CD4-positive, alpha-beta memory T cell (primary cell): Measurements from ENCODE around the gene TIMM22. TPM values are rescaled to one million over a fixed set of nuclear protein-coding genes. Genes with fewer than 3 reads are reported as not detected.
A peak's percentile ranks its signal among the peaks of the same experiment; 100 is the strongest.

Source experiments
- CTCF ChIA-PET: fragments of 350-600 bp; sonication (Branson Sonifier 250); formaldehyde crosslinking; loops from one replicate; lab custom pipeline; 2021; ENCODE audit warnings: inconsistent platforms; ENCODE audit not compliant: partially characterized antibody; lab: Charles Lee
- POLR2A ChIA-PET: fragments of 350-600 bp; sonication (Branson Sonifier 250); formaldehyde crosslinking; loops from one replicate; lab custom pipeline; 2021; ENCODE audit not compliant: partially characterized antibody; lab: Charles Lee
- DNase-seq, 5 donors: peaks; one replicate each; pipeline versions ENCODE4 v3.0.0 to v3.0.0-alpha.2; 2020 to 2022; ENCODE audit warnings: mixed read lengths in 1 of 5
- H3K27ac ChIP-seq: one replicate; pipeline ENCODE4 v1.7.0; 2013; ENCODE audit warnings: low read depth, low read length
- H3K27me3 ChIP-seq: 2 replicates; pipeline ENCODE4 v1.7.0; 2013; ENCODE audit warnings: mild to moderate bottlenecking, low read length, moderate library complexity; ENCODE audit not compliant: insufficient read depth
- H3K36me3 ChIP-seq: 2 replicates; pipeline ENCODE4 v1.7.0; 2013; ENCODE audit warnings: mild to moderate bottlenecking, low read length, moderate library complexity; ENCODE audit not compliant: insufficient read depth
- H3K4me1 ChIP-seq: 2 replicates; pipeline ENCODE4 v1.7.0; 2013; ENCODE audit warnings: mild to moderate bottlenecking, low read length, moderate library complexity; ENCODE audit not compliant: insufficient read depth
- H3K4me3 ChIP-seq, 2 donors: one replicate each; pipeline ENCODE4 v1.7.0; 2013; ENCODE audit warnings: low read length in 2 of 2, mild to moderate bottlenecking in 1 of 2
- H3K9me3 ChIP-seq, 2 donors: one replicate each; pipeline ENCODE4 v1.7.0; 2013; ENCODE audit warnings: low read length in 2 of 2, control low read depth in 1 of 2; ENCODE audit not compliant: control insufficient read depth in 1 of 2
- H3K27ac Mint-ChIP-seq, 7 donors: one replicate each; pipeline ENCODE4 v1.8.0; 2020 to 2021; ENCODE audit warnings: mixed read lengths in 7 of 7, mild to moderate bottlenecking in 6 of 7, inconsistent platforms in 3 of 7, moderate library complexity in 3 of 7
- H3K27me3 Mint-ChIP-seq, 2 donors: one replicate each; pipeline ENCODE4 v1.8.0; 2020 to 2021; ENCODE audit warnings: mixed read lengths in 2 of 2
- H3K36me3 Mint-ChIP-seq, 2 donors: one replicate each; pipeline ENCODE4 v1.8.0; 2020 to 2021; ENCODE audit warnings: mixed read lengths in 2 of 2, inconsistent platforms in 1 of 2, mild to moderate bottlenecking in 1 of 2
- H3K4me1 Mint-ChIP-seq, 4 donors: one replicate each; pipeline ENCODE4 v1.8.0; 2020 to 2021; ENCODE audit warnings: mixed read lengths in 4 of 4, mild to moderate bottlenecking in 1 of 4
- H3K4me3 Mint-ChIP-seq, 8 donors: one replicate each; pipeline ENCODE4 v1.8.0; 2020 to 2021; ENCODE audit warnings: mixed read lengths in 8 of 8, mild to moderate bottlenecking in 7 of 8, moderate library complexity in 6 of 8, inconsistent platforms in 3 of 8
- H3K9me3 Mint-ChIP-seq, 8 donors: one replicate each; pipeline ENCODE4 v1.8.0; 2020 to 2021; ENCODE audit warnings: mixed read lengths in 8 of 8, mild to moderate bottlenecking in 5 of 8, inconsistent platforms in 3 of 8, moderate library complexity in 1 of 8
- intact Hi-C: fragments of 100-400 bp; cut with micrococcal nuclease; formaldehyde crosslinking; loops from one replicate; pipeline ENCODE4 v1.15.1; 2023
- polyA plus RNA-seq, 2 donors: library from polyadenylated mRNA; unstranded; fragments of 300-500 nt; fragmentation: Illumina TruSeq; gene quantifications; one replicate each; pipeline ENCODE4 v1.2.3, GENCODE V29; 2021
- total RNA-seq, 2 experiments: library from RNA; stranded (reverse); gene quantifications; one replicate each; pipeline ENCODE4 v1.2.3, GENCODE V29; 2021

The TIMM22 gene
- total and polyA plus RNA-seq, 4 experiments from 2014 or later: 12.3 to 26.3 (median 18.1) TPM

DNA sequence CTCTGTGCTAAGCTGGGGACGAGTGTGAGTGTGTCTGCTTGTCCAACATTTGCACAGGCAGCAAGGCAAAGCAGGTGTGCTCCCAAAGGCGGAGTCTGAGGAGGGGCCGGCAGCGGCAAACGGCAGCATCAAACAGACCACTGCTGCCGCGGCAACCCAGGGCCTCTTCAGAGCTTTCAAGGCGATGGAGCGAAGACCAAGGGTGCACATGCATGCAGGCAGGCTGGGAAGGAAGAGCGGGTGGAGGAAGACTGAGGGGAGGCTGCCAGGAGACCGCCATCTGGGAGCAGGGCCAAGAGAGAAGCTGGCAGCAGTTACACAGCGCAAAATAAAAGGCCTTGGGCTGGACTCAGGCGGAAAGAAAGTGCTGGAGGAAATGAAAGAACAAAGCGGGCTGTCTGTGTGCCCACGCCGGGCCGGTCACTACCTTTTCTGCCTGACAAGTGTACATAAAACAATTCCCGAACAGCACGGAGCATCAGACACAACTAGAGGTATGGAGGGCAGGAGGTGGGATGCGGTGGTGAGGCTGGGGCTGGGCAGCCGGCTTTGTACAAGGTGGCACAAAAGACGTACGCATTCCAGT lies 8.5 kb downstream of the TIMM22 start:
- peaks cover 0 to 1% (median 0%) of the 10 kb centered on the region in 8 donors for H3K9me3 Mint-ChIP-seq
- CTCF ChIA-PET: no interaction called here
- H3K36me3 Mint-ChIP-seq: peaks cover 22 to 60% of the 10 kb centered on the region in 2 donors
- POLR2A ChIA-PET: no interaction called here
- H3K27ac Mint-ChIP-seq: peak overlapping the region in 5 of 7 donors; percentile 1 to 68 (median 57)
- Histone ChIP-seq H3K27ac (no peak overlapping the region), H3K4me1 (no peaks in the 10 kb centered on the region), H3K27me3 (no peaks in the 10 kb centered on the region), H3K36me3 (peaks cover 56% of the 10 kb centered on the region), H3K9me3 (no peaks in the 10 kb centered on the region), H3K4me3 (no peak overlapping the region)
- H3K4me1 Mint-ChIP-seq: peaks cover 0 to 2% (median under 1%) of the 10 kb centered on the region in 4 donors
- H3K4me3 Mint-ChIP-seq: no peak overlapping the region
- H3K27me3 Mint-ChIP-seq: no peaks in the 10 kb centered on the region
- DNase-seq: no peak
- intact Hi-C loops: no loop called here

DNA sequence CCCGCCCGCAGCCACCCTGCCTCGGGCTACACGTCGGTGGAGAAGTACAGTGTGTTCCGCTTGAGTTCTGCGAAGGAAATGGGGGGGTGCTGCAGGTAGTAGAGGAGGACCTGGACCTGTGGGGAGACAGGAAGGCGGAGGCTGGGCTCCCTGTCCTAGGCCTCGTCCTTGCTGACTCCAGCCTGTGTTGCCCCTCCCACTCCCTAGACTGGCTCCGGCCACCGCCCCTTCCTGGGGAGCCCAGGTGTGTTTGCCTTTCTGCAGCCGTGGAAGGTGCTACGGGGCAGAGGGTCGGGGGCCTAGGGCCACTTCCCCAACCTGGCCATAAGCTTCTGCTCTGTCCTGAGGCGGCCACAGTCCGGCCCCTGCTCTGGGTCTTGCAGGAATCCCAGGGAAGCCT lies 9.1 kb downstream of the TIMM22 start:
- Histone ChIP-seq H3K27ac (no peak overlapping the region), H3K9me3 (no peaks in the 10 kb centered on the region), H3K27me3 (no peaks in the 10 kb centered on the region), H3K36me3 (peaks cover 56% of the 10 kb centered on the region), H3K4me3 (no peak overlapping the region), H3K4me1 (no peaks in the 10 kb centered on the region)
- ChIA-PET CTCF (no interaction called here), POLR2A (no interaction called here)
- Mint-ChIP-seq H3K27ac (peak overlapping the region in 3 of 7 donors; percentile 55 to 68 (median 55)), H3K4me1 (peaks cover 0 to 1% (median 0%) of the 10 kb centered on the region in 4 donors), H3K36me3 (peaks cover 16 to 59% of the 10 kb centered on the region in 2 donors), H3K9me3 (peaks cover 0 to 1% (median 0%) of the 10 kb centered on the region in 8 donors), H3K4me3 (no peak overlapping the region), H3K27me3 (no peaks in the 10 kb centered on the region)
- intact Hi-C loops: no loop called here
- no peak for DNase-seq

DNA sequence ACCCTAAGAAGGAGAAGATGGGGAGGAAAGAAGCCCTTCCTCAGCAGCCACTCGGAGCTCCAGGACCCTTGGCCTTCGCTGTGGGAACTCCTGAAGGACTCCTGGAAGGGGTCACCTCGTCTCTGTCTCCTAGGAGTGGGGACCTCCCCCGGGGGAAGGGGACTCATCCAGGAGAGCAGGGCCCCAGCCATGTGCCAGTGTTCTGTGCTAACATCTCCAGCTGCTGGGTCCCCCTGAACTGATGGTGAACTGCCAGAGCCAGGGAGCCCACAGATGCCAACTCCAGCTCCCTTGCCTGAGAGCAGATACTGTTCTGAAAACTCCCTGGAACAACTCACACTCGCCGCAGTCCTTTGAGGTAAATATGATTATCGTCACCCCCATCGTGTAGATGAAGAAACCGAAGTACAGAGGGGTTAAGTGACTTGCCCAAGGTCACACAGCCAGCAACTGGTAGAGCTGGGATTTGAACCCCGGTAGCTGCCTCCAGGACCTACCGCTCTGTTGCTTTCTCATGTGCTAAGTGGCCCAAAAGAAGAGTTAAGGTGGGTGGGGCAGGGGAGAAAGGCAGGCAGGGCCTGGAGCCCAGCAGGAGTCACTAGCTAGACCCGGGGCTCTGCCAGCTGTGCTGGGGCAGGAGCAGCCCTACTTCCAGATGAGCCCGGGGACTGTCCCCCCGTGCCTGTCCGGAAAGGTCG lies 10.5 kb downstream of the TIMM22 start:
- H3K4me3 ChIP-seq: no peak overlapping the region
- Mint-ChIP-seq H3K27me3 (no peaks in the 10 kb centered on the region), H3K9me3 (peaks cover 0 to 1% (median 0%) of the 10 kb centered on the region in 8 donors), H3K27ac (no peak overlapping the region), H3K36me3 (peaks cover 8 to 53% of the 10 kb centered on the region in 2 donors), H3K4me1 (no peaks in the 10 kb centered on the region), H3K4me3 (no peak overlapping the region)
- H3K36me3 ChIP-seq: peaks cover 47% of the 10 kb centered on the region
- CTCF ChIA-PET: interaction anchor here (0.8 kb wide), 1 partner anchor 8 kb away, joined by 3 read pairs; no protein-coding TSS in a partner anchor
- POLR2A ChIA-PET: interaction anchor here (0.5 to 0.9 kb wide), 2 partner anchors 11 to 671 kb away, joined by 3 to 4 read pairs; partner anchors contain the start of gene TIMM22
- H3K27ac ChIP-seq: no peak overlapping the region
- no peak for DNase-seq
- H3K4me1 ChIP-seq: no peaks in the 10 kb centered on the region
- no peaks in the 10 kb centered on the region for H3K9me3 ChIP-seq
- intact Hi-C loops: no loop called here
- H3K27me3 ChIP-seq: no peaks in the 10 kb centered on the region

DNA sequence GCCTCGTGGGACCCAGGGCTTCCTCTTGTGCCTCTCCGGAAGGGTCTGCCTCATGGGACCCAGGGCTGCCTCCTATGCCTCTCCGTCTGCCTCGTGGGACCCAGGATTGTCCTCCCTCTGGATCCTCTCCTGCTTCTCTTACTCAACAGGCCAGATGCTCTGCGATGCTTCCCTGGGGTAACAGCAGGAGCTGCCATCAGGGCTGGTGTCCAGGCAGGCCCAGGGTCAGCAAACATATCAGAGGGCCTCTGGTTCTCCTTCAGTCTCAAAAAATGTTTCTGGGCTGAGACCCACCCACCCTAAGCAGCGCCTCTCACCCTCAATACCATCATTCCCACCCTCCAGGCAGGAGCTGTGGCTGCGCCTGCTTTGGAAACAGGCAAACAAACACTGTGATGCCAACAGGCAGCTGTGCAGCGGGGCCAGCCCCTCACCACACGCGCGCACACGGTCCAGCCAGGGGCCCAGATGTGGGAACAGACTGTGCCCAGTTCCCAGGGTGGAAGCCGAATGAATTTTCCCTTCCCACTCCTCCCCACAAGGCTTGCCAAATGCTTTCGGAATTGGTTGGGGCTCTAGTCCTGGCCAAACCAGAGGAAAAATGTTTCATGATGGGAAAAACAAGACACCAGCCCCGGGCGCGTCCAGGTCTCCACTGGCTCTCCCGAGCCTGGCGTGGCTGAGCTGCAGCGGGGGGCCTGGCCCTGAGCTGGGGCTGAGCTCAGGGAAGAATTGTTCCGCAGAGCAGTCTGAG lies 11.3 kb downstream of the TIMM22 start:
- CTCF ChIA-PET: interaction anchor here (0.8 kb wide), 1 partner anchor 9 kb away, joined by 3 read pairs; no protein-coding TSS in a partner anchor
- Mint-ChIP-seq H3K36me3 (peaks cover 6 to 46% of the 10 kb centered on the region in 2 donors), H3K4me3 (no peak overlapping the region), H3K27ac (no peak overlapping the region), H3K4me1 (no peaks in the 10 kb centered on the region), H3K9me3 (peaks cover 0 to 1% (median 0%) of the 10 kb centered on the region in 8 donors), H3K27me3 (no peaks in the 10 kb centered on the region)
- peaks cover 40% of the 10 kb centered on the region for H3K36me3 ChIP-seq
- H3K27me3 ChIP-seq: no peaks in the 10 kb centered on the region
- no peaks in the 10 kb centered on the region for H3K4me1 ChIP-seq
- POLR2A ChIA-PET: interaction anchor here (0.5 to 0.9 kb wide), 2 partner anchors 11 to 670 kb away, joined by 3 to 4 read pairs; partner anchors contain the start of gene TIMM22
- no peak overlapping the region for H3K4me3 ChIP-seq
- intact Hi-C loops: no loop called here
- no peak overlapping the region for H3K27ac ChIP-seq
- H3K9me3 ChIP-seq: no peaks in the 10 kb centered on the region
- DNase-seq: no peak

DNA sequence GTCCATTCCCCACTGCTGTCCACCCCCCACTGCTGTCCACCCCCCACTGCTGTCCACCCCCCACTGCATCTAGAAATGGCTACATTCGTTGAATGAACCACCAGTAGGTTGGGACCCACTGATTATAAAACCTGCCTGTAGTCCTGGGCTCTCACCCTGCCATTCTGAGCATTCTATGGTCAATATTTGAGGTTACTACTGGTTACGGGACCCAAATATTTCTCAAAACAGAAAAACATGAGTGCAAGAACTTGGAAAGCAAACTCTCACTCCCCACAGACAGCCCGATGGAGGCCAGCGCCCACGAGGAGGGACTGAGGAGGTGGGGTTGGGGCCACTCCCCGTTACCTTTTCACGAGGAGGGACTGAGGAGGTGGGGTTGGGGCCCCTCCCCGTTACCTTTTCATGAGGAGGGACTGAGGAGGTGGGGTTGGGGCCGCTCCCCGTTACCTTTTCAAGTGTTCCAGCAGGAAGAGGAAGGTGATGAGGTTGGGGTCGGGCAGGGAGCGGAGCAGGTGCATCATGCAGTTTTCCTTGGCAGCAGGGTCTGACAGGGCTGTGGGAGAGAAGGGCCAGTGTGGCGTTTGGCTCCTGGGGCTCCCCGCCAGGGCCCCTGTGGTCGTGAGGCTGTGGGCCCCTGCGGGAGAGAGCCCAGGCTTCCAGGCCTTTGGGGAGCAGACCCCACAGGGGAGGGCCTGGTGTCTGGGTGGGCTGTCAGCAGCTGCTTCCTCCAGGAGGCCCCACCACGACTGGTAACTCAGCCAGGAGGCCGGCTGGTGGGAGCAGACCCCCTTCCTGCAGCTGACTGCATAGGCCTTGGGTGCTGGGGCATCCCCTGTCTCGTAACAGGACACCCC lies 12.5 kb downstream of the TIMM22 start:
- POLR2A ChIA-PET: no interaction called here

GRCh38 chr17:1010086-1010450 lies 13.1 kb downstream of the TIMM22 start:
- Mint-ChIP-seq H3K27me3 (no peaks in the 10 kb centered on the region), H3K4me1 (no peaks in the 10 kb centered on the region), H3K36me3 (peaks cover 2 to 37% of the 10 kb centered on the region in 2 donors), H3K27ac (no peak overlapping the region), H3K4me3 (no peak overlapping the region), H3K9me3 (peaks cover 0 to 1% (median 0%) of the 10 kb centered on the region in 8 donors)
- DNase-seq: no peak
- POLR2A ChIA-PET: no interaction called here
- no peak overlapping the region for H3K4me3 ChIP-seq
- H3K27me3 ChIP-seq: no peaks in the 10 kb centered on the region
- intact Hi-C loops: no loop called here
- CTCF ChIA-PET: no interaction called here
- H3K27ac ChIP-seq: no peak overlapping the region
- H3K4me1 ChIP-seq: no peaks in the 10 kb centered on the region
- peaks cover 32% of the 10 kb centered on the region for H3K36me3 ChIP-seq
- no peaks in the 10 kb centered on the region for H3K9me3 ChIP-seq

More for the DNA sequence above, 12.5 kb downstream of the TIMM22 start:
- H3K27me3 ChIP-seq: no peaks in the 10 kb centered on the region
- intact Hi-C loops: no loop called here
- Mint-ChIP-seq H3K4me3 (no peak overlapping the region), H3K36me3 (peaks cover 3 to 40% of the 10 kb centered on the region in 2 donors), H3K27ac (peak overlapping the region in 1 of 7 donors; percentile 48), H3K4me1 (no peaks in the 10 kb centered on the region), H3K9me3 (peaks cover 0 to 1% (median 0%) of the 10 kb centered on the region in 8 donors), H3K27me3 (no peaks in the 10 kb centered on the region)
- DNase-seq: no peak
- no peaks in the 10 kb centered on the region for H3K9me3 ChIP-seq
- no peak overlapping the region for H3K4me3 ChIP-seq
- CTCF ChIA-PET: no interaction called here
- no peaks in the 10 kb centered on the region for H3K4me1 ChIP-seq
- H3K27ac ChIP-seq: no peak overlapping the region
- H3K36me3 ChIP-seq: peaks cover 38% of the 10 kb centered on the region
